ENCODE results near the gene CCL7. TPM values are rescaled to one million over a fixed set of nuclear protein-coding genes. Genes with fewer than 3 reads are reported as not detected.

CCL7 gene
- polyA plus RNA-seq, 1 donor from 2014 or later = not detected

- Histone ChIP-seq H3K27ac (ENCODE audit: low read length) (no peak overlapping the region), H4K20me1 (ENCODE audit: insufficient read depth) (no peaks in the 10 kb centered on the region), H3K9ac (ENCODE audit: low read length) (no peak overlapping the region), H3K4me2 (ENCODE audit: low read length) (no peak overlapping the region), H3K36me3 (ENCODE audit: insufficient read depth, low read length) (no peaks in the 10 kb centered on the region), H3K79me2 (replicated peaks; ENCODE audit: insufficient read depth, low read length) (no peaks in the 10 kb centered on the region), H3K4me3 (ENCODE audit: low read length) (no peak overlapping the region), H3F3A (ENCODE audit: insufficient read depth, low read length, poor library complexity, severe bottlenecking) (peaks cover 3% of the 10 kb centered on the region), H3K9me2 (ENCODE audit: insufficient read depth, low read length) (no peaks in the 10 kb centered on the region), H3K9me3 (ENCODE audit: low read length) (no peaks in the 10 kb centered on the region), H3K27me3 (ENCODE audit: insufficient read depth, low read depth, low read length) (no peaks in the 10 kb centered on the region), H2AFZ (ENCODE audit: low read depth, low read length) (no peak overlapping the region)
- no peak for TF ChIP-seq CTCF (IDR thresholded peaks at IDR 0.05; ENCODE audit: poor library complexity, severe bottlenecking)
- TF ChIP-seq SMC3 (conservative IDR thresholded peaks at IDR 0.05; ENCODE audit: poor library complexity) = no peak
- TF ChIP-seq EP300 (conservative IDR thresholded peaks at IDR 0.05; ENCODE audit: poor library complexity, severe bottlenecking) = no peak
- no peak for TF ChIP-seq POLR2AphosphoS5 (IDR thresholded peaks at IDR 0.05)
- no peak for TF ChIP-seq EZH2 (IDR thresholded peaks at IDR 0.05; ENCODE audit: borderline replicate concordance, insufficient read depth, low read length, poor library complexity, severe bottlenecking)
- no peak for TF ChIP-seq TAF1 (IDR thresholded peaks at IDR 0.05; ENCODE audit: low read depth)
- TF ChIP-seq RAD21 (conservative IDR thresholded peaks at IDR 0.05) = no peak
- TF ChIP-seq MXI1 (conservative IDR thresholded peaks at IDR 0.05; ENCODE audit: poor library complexity, severe bottlenecking) = no peak
- no peak for TF ChIP-seq REST (IDR thresholded peaks at IDR 0.05; ENCODE audit: borderline replicate concordance)
Observed at GRCh38 chr17:34252095-34252443, 18.0 kb upstream of the CCL7 start.

DNA sequence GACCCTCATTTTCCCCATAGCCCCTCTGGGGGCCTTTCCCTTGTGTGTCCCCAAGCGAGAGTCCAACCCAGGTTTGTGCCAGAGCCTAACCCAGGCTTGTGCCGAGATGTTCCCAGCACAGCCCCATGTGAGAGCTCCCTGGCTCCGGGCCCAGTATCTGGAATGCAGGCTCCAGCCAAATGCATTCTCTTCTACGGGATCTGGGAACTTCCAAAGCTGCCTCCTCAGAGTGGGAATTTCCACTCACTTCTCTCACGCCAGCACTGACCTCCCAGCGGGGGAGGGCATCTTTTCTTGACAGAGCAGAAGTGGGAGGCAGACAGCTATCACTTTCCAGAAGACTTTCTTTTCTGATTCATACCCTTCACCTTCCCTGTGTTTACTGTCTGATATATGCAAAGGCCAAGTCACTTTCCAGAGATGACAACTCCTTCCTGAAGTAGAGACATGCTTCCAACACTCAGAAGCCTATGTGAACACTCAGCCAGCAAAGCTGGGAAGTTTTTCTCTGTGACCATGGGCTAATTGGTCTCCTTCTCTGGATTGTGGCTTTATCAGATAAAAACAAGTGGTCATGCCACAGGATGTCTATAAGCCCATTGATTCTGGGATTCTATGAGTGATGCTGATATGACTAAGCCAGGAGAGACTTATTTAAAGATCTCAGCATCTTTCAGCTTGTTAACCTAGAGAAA, 17.4 kb upstream of the CCL7 start:
- Histone ChIP-seq H2AFZ (ENCODE audit: low read depth, low read length) (no peak overlapping the region), H3K27ac (ENCODE audit: low read length) (no peak overlapping the region), H3K9me3 (ENCODE audit: low read length) (no peaks in the 10 kb centered on the region), H3K9ac (ENCODE audit: low read length) (no peak overlapping the region), H3K4me2 (ENCODE audit: low read length) (no peak overlapping the region), H3K36me3 (ENCODE audit: insufficient read depth, low read length) (no peaks in the 10 kb centered on the region), H3K27me3 (ENCODE audit: insufficient read depth, low read depth, low read length) (no peaks in the 10 kb centered on the region), H3K9me2 (ENCODE audit: insufficient read depth, low read length) (no peaks in the 10 kb centered on the region), H4K20me1 (ENCODE audit: insufficient read depth) (no peaks in the 10 kb centered on the region), H3K4me3 (ENCODE audit: low read length) (no peak overlapping the region), H3K79me2 (replicated peaks; ENCODE audit: insufficient read depth, low read length) (no peaks in the 10 kb centered on the region), H3F3A (ENCODE audit: insufficient read depth, low read length, poor library complexity, severe bottlenecking) (peaks cover 3% of the 10 kb centered on the region)
- no peak for TF ChIP-seq CTCF (IDR thresholded peaks at IDR 0.05; ENCODE audit: poor library complexity, severe bottlenecking)
- TF ChIP-seq MXI1 (conservative IDR thresholded peaks at IDR 0.05; ENCODE audit: poor library complexity, severe bottlenecking) = no peak
- no peak for TF ChIP-seq TAF1 (IDR thresholded peaks at IDR 0.05; ENCODE audit: low read depth)
- TF ChIP-seq POLR2AphosphoS5 (IDR thresholded peaks at IDR 0.05) = no peak
- TF ChIP-seq EZH2 (IDR thresholded peaks at IDR 0.05; ENCODE audit: borderline replicate concordance, insufficient read depth, low read length, poor library complexity, severe bottlenecking) = no peak

All from neural cell (in vitro differentiated cells).